PFSK-1 (cell line): ENCODE data around the gene ABLIM2.

Source experiments
- FOXP2 ChIP-seq: optimal IDR thresholded peaks from 2 replicates; pipeline ENCODE3; 2011; ENCODE audit warnings: borderline replicate concordance, control low read depth, inconsistent platforms; ENCODE audit not compliant: insufficient read depth; ENCODE audit errors: extremely low read length, extremely low read depth
- POLR2AphosphoS5 ChIP-seq: IDR thresholded peaks from 2 replicates; pipeline ENCODE4 v1.6.1; 2012; ENCODE audit warnings: low read depth, mild to moderate bottlenecking, control low read depth, low read length, moderate library complexity
- SIN3A ChIP-seq: IDR thresholded peaks from 2 replicates; pipeline ENCODE4 v1.6.1; 2012; ENCODE audit warnings: mild to moderate bottlenecking, low read length, moderate library complexity, borderline replicate concordance; ENCODE audit not compliant: insufficient read depth
- TAF1 ChIP-seq: IDR thresholded peaks from 2 replicates; pipeline ENCODE4 v1.6.1; 2012; ENCODE audit warnings: low read length, control low read depth, borderline replicate concordance; ENCODE audit not compliant: insufficient read depth
- TF ChIP-seq, protein P1 (sequence below), 2 experiments: IDR thresholded peaks; 2 replicates each; pipeline versions ENCODE4 v1.6.1 to v1.8.0; 2011 to 2012; ENCODE audit warnings: low read depth in 2 of 2, low read length in 2 of 2, control low read depth in 1 of 2, inconsistent platforms in 1 of 2, mild to moderate bottlenecking in 1 of 2, moderate library complexity in 1 of 2; ENCODE audit not compliant: insufficient read depth in 1 of 2

DNA sequence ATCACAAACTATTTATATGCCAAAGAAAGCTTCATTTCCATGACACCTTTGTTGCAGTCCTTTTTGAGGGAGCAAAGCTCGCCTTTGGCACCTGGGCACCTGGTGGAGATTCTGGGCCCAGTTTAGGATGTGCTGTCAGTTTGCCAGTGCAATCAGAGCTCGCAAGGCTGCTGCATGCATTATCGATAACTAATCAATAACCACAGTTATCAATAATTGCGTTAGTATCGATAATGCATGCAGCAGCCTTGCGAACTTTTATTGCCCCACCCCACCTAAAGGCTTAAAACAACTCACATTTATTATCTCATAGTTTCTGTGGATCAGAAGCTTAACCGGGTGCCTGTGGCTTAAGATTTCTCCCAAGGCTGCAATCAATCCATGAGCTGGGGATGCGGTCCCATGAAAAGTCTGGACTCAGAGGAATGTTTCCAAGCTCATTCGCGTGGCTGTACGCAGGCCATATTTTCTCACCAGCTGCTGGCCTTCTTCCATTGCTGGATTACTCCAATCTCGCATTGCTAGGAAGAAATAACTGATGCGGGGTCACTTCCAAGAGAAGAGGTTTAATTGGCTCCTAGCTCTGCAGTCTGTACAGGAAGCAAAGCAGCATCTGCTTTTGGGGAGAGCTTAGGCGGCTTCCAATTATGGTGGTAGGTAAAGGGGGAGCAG, 212.8 kb downstream of the ABLIM2 start:
- TF ChIP-seq TAF1 (no peak), POLR2AphosphoS5 (no peak), SIN3A (no peak), FOXP2 (no peak)
- TF ChIP-seq, protein P1, sequence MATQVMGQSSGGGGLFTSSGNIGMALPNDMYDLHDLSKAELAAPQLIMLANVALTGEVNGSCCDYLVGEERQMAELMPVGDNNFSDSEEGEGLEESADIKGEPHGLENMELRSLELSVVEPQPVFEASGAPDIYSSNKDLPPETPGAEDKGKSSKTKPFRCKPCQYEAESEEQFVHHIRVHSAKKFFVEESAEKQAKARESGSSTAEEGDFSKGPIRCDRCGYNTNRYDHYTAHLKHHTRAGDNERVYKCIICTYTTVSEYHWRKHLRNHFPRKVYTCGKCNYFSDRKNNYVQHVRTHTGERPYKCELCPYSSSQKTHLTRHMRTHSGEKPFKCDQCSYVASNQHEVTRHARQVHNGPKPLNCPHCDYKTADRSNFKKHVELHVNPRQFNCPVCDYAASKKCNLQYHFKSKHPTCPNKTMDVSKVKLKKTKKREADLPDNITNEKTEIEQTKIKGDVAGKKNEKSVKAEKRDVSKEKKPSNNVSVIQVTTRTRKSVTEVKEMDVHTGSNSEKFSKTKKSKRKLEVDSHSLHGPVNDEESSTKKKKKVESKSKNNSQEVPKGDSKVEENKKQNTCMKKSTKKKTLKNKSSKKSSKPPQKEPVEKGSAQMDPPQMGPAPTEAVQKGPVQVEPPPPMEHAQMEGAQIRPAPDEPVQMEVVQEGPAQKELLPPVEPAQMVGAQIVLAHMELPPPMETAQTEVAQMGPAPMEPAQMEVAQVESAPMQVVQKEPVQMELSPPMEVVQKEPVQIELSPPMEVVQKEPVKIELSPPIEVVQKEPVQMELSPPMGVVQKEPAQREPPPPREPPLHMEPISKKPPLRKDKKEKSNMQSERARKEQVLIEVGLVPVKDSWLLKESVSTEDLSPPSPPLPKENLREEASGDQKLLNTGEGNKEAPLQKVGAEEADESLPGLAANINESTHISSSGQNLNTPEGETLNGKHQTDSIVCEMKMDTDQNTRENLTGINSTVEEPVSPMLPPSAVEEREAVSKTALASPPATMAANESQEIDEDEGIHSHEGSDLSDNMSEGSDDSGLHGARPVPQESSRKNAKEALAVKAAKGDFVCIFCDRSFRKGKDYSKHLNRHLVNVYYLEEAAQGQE (IDR thresholded peaks at IDR 0.05; ENCODE audit: insufficient read depth in 1 of 2, low read depth in 2 of 2, low read length in 2 of 2), result no peak
